Eye (tissue), 1 donor: ENCODE results near the gene ZFR2.

Experiments
- DNase-seq: peaks from one replicate; pipeline ENCODE4 v3.0.0-alpha.2; 2015

Gene ZFR2

GRCh38 chr19:3873151-3873550 lies 4.3 kb upstream of the ZFR2 start:
- no peak for DNase-seq

- DNase-seq: peak; percentile 13
These were observed 668 bp downstream of the ZFR2 start for GRCh38 chr19:3867971-3868769.

DNA sequence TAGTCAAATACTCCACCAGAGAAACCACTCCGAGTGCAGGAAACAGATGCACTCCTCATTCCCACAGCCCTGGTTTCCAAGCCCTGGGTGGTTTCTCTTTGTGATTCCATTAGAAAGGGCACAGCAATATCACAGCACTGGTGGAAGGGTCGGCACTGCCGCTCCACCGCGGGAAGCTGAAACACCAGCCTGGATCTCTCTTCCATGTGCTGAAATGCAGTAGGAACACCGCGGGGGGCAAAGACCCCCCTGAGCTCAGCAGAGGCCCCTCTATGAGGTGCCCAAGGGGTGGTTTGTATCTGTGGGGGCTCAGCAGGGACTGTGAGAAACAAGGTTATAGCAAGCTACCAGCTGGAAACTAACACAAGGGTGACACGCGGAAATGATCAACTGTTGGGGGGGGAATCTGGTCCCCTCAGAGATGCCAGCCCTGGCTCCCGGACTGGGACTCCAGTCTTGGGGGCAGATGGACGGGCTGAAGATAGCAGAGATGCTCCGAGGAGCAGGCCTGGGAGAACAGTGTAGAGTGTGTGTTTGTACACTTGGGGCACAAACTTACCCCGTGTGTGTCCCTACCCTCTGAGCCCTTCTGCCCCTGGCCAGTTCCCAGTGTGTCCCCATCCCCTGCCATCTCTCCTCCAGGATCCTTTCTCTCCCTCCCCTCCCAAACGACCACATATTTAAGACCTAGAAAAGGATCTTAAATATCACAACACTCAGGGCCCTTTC lies 1.8 kb downstream of the ZFR2 start:
- peak; percentile 3 for DNase-seq

GRCh38 chr19:3863648-3864047 lies 5.2 kb downstream of the ZFR2 start:
- DNase-seq: no peak

DNA sequence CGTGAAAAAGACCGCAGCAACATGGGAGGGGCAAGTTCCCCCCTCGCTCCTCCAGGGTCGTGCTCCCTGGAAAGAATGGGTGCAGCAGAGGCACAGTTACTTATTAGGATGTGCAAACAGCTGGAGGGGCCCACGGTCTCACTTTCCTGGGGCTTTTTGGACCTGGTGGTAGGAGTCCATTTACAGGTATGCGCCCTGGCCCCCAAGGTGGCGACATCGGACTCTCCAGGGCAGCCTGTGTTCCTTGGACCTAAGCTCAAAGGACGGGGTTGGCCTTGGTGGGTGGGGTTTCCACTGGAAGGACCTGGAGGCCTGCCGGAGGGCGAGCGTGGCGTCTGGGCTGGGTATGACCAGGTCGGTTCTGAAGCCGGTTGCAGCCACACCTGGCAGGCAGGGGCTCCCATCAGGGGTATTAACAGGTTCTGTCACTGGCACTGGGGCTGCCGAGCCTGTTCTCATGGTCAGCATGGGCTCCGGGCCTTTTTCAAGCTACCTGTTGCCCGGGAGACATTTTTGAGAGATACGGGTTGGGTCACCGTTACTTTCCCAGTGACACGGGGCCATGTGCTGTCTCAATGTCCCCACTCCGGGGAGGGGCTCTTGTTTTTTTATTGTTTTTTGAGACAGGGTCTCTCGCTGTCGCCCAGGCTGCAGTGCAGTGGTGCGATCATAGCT lies 5.9 kb downstream of the ZFR2 start:
- DNase-seq: no peak

DNA sequence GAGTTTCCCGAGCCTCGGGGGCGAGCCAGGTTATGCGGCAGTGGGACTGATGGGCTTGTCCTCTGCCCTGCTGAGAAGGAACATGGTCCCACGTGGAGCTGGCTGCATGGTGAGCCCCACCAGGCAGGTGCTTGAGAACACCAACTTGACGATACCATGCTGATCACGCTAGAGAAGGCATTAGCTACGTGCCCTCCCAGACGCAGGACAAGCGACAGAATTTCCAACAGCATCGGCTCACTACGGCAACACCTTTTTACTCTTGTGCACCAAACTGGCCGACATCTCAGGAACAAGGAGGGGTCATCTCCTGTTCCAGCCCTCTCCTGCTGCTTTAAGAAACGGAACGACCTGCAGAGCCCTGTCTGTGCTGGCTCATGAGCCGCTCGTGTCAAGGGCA lies 8.3 kb downstream of the ZFR2 start:
- no peak for DNase-seq

GRCh38 chr19:3857449-3858003 lies 11.3 kb downstream of the ZFR2 start:
- no peak for DNase-seq

DNA sequence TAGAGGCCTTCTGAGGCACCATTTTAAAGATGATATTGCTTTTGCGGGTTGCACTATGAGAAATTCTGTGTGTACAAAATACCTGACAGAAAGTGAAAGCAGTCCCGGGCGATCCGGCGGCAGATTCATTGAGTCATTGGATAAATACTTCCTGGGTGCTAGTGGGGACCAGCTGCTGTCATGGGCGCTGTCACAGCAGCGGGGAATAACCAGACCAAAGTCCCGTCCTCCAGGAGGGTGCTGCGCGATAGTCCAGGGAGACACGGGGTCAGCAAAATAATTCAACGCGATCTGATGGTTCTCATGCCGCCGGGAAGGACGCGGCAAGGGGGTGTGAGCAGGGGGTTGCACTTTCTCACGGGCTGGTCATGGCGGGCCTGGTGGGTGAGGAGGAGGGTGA lies 13.5 kb downstream of the ZFR2 start:
- no peak for DNase-seq

- no peak for DNase-seq
These were observed 16.1 kb downstream of the ZFR2 start for GRCh38 chr19:3852614-3853254.

GRCh38 chr19:3852177-3852511 lies 16.7 kb downstream of the ZFR2 start:
- no peak for DNase-seq

GRCh38 chr19:3851254-3852176 lies 17.3 kb downstream of the ZFR2 start:
- no peak for DNase-seq

DNA sequence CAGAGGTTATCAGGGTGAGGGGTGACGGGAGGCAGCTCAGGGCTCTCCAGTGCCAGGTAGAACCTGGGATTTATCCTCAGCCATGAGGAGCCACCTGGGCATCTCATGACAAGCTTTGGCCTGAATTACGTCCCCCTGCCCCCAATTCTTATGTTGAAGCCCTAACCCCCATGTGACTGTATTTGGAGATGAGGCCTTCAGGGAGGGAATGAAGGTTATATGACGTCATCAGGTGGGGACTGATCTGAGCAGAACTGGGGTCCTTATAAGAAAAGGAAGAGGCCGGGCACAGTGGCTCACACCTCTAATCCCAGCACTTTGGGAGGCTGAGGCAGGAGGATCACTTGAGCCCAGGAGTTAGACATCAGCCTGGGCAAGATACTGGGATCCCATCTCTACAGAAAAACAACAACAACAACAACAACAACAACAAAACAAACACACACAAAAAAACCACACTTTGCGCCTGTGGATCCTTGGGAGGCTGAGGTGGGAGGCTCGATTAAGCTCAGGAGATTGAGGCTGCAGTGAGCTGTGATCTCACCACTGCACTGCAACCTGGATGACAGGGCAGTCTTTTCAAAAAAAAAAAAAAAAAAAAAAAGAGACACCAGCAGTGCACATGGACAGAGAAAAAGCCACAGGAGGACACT lies 18.4 kb downstream of the ZFR2 start:
- DNase-seq: no peak

DNA sequence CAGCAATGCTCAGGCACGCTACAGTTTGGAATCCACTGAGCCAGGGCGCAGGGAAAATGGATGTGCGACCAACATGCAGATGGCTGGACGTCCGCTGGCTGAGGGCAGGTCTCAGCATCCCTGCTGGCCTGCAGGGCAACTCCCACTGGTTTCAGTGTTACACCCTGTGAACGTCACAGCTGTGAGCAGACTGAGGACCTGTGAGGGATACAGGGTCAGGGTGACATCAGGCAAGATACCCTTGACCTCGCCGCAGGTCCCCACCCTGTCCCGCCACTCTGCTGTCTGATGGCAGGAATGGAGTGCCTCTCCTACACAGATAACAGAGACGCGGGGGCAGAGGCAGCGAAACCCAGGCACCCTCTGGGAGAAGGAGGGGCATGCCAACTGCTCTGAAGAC lies 19.1 kb downstream of the ZFR2 start:
- DNase-seq: no peak

DNA sequence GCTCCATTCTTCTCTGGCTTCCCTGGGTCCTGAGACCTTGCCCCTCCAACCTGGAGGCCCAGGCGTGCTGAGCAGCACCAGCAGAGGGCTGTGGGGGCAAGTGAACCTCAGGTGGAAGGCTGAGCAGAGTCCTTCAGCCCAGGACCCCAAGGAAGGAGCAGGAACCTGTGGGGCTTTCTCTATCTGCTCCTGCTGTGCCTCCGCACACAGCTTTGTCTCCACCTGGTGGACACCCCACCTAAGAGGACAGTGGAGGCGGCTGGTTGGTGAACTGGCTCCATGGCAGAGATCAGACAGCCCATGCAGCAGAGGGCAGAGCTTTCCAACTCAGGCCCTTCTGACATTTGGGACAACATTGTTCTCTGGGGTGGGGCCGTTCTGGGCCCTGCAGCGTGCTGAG lies 19.7 kb downstream of the ZFR2 start:
- no peak for DNase-seq

- DNase-seq: no peak
These were observed 24.2 kb downstream of the ZFR2 start for GRCh38 chr19:3844596-3844995.

- no peak for DNase-seq
These were observed 25.9 kb downstream of the ZFR2 start for GRCh38 chr19:3842948-3843347.

DNA sequence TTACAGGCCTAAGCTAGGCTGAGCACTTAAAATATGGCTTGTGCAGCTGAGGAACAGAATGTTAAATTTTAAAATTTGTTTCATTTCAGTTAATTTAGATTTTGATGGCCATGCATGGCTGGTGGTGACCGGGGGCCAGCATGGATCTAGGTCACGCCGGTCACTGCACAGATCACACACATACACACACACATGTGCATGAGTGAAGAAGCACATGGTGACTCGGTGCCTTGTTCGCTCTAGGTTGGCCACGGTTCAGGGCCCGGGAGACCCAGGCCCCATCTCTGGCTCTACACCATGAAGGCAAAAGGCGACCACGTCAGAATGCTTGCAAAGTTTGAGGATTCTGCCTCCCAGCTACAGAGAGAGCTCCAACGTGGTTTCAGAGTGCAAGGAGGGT lies 28.0 kb downstream of the ZFR2 start:
- DNase-seq: no peak

- no peak for DNase-seq
These were observed 28.9 kb downstream of the ZFR2 start for GRCh38 chr19:3839941-3840340.

- peak; percentile 16 for DNase-seq
These were observed 30.2 kb downstream of the ZFR2 start for GRCh38 chr19:3838661-3839060.

- DNase-seq: no peak
These were observed 30.9 kb downstream of the ZFR2 start for GRCh38 chr19:3837922-3838321.

- DNase-seq: no peak
These were observed 31.5 kb downstream of the ZFR2 start for GRCh38 chr19:3837332-3837731.

GRCh38 chr19:3836887-3837286 lies 32.0 kb downstream of the ZFR2 start:
- DNase-seq: no peak
